GM19455 (cell line): ENCODE measurements around the gene RAPGEFL1.
"Not testable (repeated sequence)": the region's sequence is repeated elsewhere in the genome, so short reads cannot be mapped to it uniquely, and the experiment has no call there.

ENCODE experiments used
- ATAC-seq: cut with Tn5 transposase; IDR thresholded peaks from one replicate; pipeline ENCODE4 v1.9.1; 2021; ENCODE audit not compliant: unreplicated experiment

Gene RAPGEFL1

GRCh38 chr17:40198576-40198975, 21.3 kb downstream of the RAPGEFL1 start:
- no peak for ATAC-seq

- ATAC-seq: no peak
These were observed 25.9 kb downstream of the RAPGEFL1 start for GRCh38 chr17:40203131-40203530.

- not testable (repeated sequence) for ATAC-seq
These were observed 28.9 kb downstream of the RAPGEFL1 start for GRCh38 chr17:40206193-40206592.

GRCh38 chr17:40209404-40210093, 32.3 kb downstream of the RAPGEFL1 start:
- ATAC-seq: no peak

- not testable (repeated sequence) for ATAC-seq
These were observed 36.6 kb downstream of the RAPGEFL1 start for GRCh38 chr17:40213914-40214313.

- no peak for ATAC-seq
These were observed 40.9 kb downstream of the RAPGEFL1 start for GRCh38 chr17:40218006-40218739.

- ATAC-seq: peak; percentile 89
These were observed 41.7 kb downstream of the RAPGEFL1 start, which contains the start of gene WIPF2 for GRCh38 chr17:40218740-40219593. WIPF2 (plus strand) TSS chr17:40219304; CDS start chr17:40256460, 37,156 bp downstream.

GRCh38 chr17:40219594-40220338, 42.5 kb downstream of the RAPGEFL1 start:
- ATAC-seq: no peak

GRCh38 chr17:40224718-40225550, 47.7 kb downstream of the RAPGEFL1 start:
- no peak for ATAC-seq

GRCh38 chr17:40229146-40229545, 51.9 kb downstream of the RAPGEFL1 start:
- not testable (repeated sequence) for ATAC-seq

GRCh38 chr17:40230670-40231069, 53.4 kb downstream of the RAPGEFL1 start:
- ATAC-seq: no peak

- ATAC-seq: not testable (repeated sequence)
These were observed 54.7 kb downstream of the RAPGEFL1 start for GRCh38 chr17:40231928-40232327.

GRCh38 chr17:40241252-40241834, 64.1 kb downstream of the RAPGEFL1 start:
- ATAC-seq: no peak

GRCh38 chr17:40242774-40243173, 65.5 kb downstream of the RAPGEFL1 start:
- no peak for ATAC-seq

- ATAC-seq: no peak
These were observed 66.5 kb downstream of the RAPGEFL1 start for GRCh38 chr17:40243761-40244160.

GRCh38 chr17:40244255-40244654, 67.0 kb downstream of the RAPGEFL1 start:
- no peak for ATAC-seq
